HS-27A (cell line): ENCODE results near the gene DCTN3.
A peak's percentile ranks its signal among the peaks of the same experiment; 100 is the strongest.

ENCODE experiments used
- DNase-seq: peaks from one replicate; pipeline ENCODE4 v3.0.0-alpha.2; 2012; ENCODE audit warnings: low read depth, missing footprints

Gene DCTN3

GRCh38 chr9:34623374-34624235, 3.3 kb upstream of the DCTN3 start:
- DNase-seq = no peak

GRCh38 chr9:34615132-34615531, 5.2 kb downstream of the DCTN3 start:
- DNase-seq = no peak

GRCh38 chr9:34612788-34613390, 7.4 kb downstream of the DCTN3 start:
- peak; percentile 77 for DNase-seq

- peak; percentile 69 for DNase-seq
These were observed 8.2 kb downstream of the DCTN3 start, which contains the start of gene RPP25L for GRCh38 chr9:34611811-34612787. RPP25L (minus strand) TSS chr9:34612097; CDS start chr9:34611296, 801 bp downstream.

GRCh38 chr9:34611251-34611810, 9.0 kb downstream of the DCTN3 start:
- DNase-seq = no peak

GRCh38 chr9:34610434-34611206, 9.7 kb downstream of the DCTN3 start:
- DNase-seq = no peak

GRCh38 chr9:34607331-34607730, 13.0 kb downstream of the DCTN3 start:
- DNase-seq = no peak

GRCh38 chr9:34606905-34607304, 13.4 kb downstream of the DCTN3 start:
- DNase-seq = no peak

GRCh38 chr9:34606190-34606589, 14.1 kb downstream of the DCTN3 start:
- no peak for DNase-seq

- peak; percentile 55 for DNase-seq
These were observed 16.6 kb downstream of the DCTN3 start for GRCh38 chr9:34603610-34604231.

- DNase-seq = no peak
These were observed 18.2 kb downstream of the DCTN3 start for GRCh38 chr9:34601937-34602573.

- DNase-seq = no peak
These were observed 19.4 kb downstream of the DCTN3 start for GRCh38 chr9:34600908-34601307.

- DNase-seq = no peak
These were observed 20.7 kb downstream of the DCTN3 start for GRCh38 chr9:34599546-34599945.

GRCh38 chr9:34594177-34594576, 26.1 kb downstream of the DCTN3 start:
- DNase-seq = no peak

- DNase-seq = no peak
These were observed 27.2 kb downstream of the DCTN3 start for GRCh38 chr9:34592895-34593601.

GRCh38 chr9:34591917-34592866, 28.1 kb downstream of the DCTN3 start:
- no peak for DNase-seq

GRCh38 chr9:34591248-34591916, 28.9 kb downstream of the DCTN3 start:
- DNase-seq = peak; percentile 40
